GM23338 (cell line): ENCODE measurements around the gene SPRED2. TPM values are rescaled to one million over a fixed set of nuclear protein-coding genes. Genes with fewer than 3 reads are reported as not detected.

Source experiments
- ATAC-seq: fragments of 200-7000 bp; cut with Tn5 transposase; 3 replicates; pipeline ENCODE4 v1.9.1; 2020
- DNase-seq: peaks from one replicate; pipeline ENCODE4 v3.0.0-alpha.2; 2015; ENCODE audit warnings: low spot score
- H2AFZ ChIP-seq: fragments of 200-600 bp; sonication (generic); 2 replicates; pipeline ENCODE4 v1.8.0; 2016; ENCODE audit warnings: antibody characterized with exemption, mild to moderate bottlenecking, moderate library complexity
- H3F3A ChIP-seq: fragments of 200-600 bp; sonication (generic); replicated peaks from 2 replicates; pipeline ENCODE4 v1.8.0; 2017; ENCODE audit warnings: antibody characterized with exemption, mixed run types, low read depth
- H3K27ac ChIP-seq: fragments of 200-600 bp; sonication (generic); 2 replicates; pipeline ENCODE4 v1.6.1; 2016; ENCODE audit warnings: low read depth
- H3K27me3 ChIP-seq: fragments of 200-600 bp; sonication (generic); 2 replicates; pipeline ENCODE4 v1.8.0; 2016; ENCODE audit warnings: mild to moderate bottlenecking, mixed run types, moderate library complexity; ENCODE audit not compliant: insufficient read depth
- H3K36me3 ChIP-seq: fragments of 200-600 bp; sonication (generic); 2 replicates; pipeline ENCODE4 v1.8.0; 2016; ENCODE audit warnings: mild to moderate bottlenecking; ENCODE audit not compliant: insufficient read depth
- H3K4me1 ChIP-seq: fragments of 200-600 bp; sonication (generic); 2 replicates; pipeline ENCODE4 v1.8.0; 2016; ENCODE audit warnings: mild to moderate bottlenecking, moderate library complexity; ENCODE audit not compliant: insufficient read depth
- H3K4me2 ChIP-seq: fragments of 200-600 bp; sonication (generic); 2 replicates; pipeline ENCODE4 v1.7.1; 2017; ENCODE audit warnings: mixed run types
- H3K4me3 ChIP-seq: fragments of 200-600 bp; sonication (generic); 2 replicates; pipeline ENCODE4 v1.6.1; 2016; ENCODE audit warnings: mixed run types
- H3K79me2 ChIP-seq: fragments of 200-600 bp; sonication (generic); replicated peaks from 2 replicates; pipeline ENCODE4 v1.8.0; 2017; ENCODE audit warnings: mild to moderate bottlenecking; ENCODE audit not compliant: insufficient read depth
- H3K9me2 ChIP-seq: fragments of 200-600 bp; sonication (generic); 2 replicates; pipeline ENCODE4 v1.8.0; 2017; ENCODE audit not compliant: insufficient read depth
- H4K20me1 ChIP-seq: fragments of 200-600 bp; sonication (generic); replicated peaks from 2 replicates; pipeline ENCODE4 v1.8.0; 2017; ENCODE audit warnings: mild to moderate bottlenecking; ENCODE audit not compliant: insufficient read depth
- H3K27ac Mint-ChIP-seq: 2 replicates; pipeline ENCODE4 v1.8.0; 2020; ENCODE audit warnings: inconsistent platforms, mild to moderate bottlenecking, moderate library complexity, mixed read lengths
- H3K27me3 Mint-ChIP-seq: 3 replicates; pipeline ENCODE4 v1.8.0; 2022; ENCODE audit warnings: low read depth, mild to moderate bottlenecking, moderate library complexity, mixed read lengths, inconsistent platforms; ENCODE audit not compliant: insufficient read depth, poor library complexity
- H3K36me3 Mint-ChIP-seq: 3 replicates; pipeline ENCODE4 v1.8.0; 2021; ENCODE audit warnings: low read depth, mild to moderate bottlenecking, inconsistent platforms, moderate library complexity, mixed read lengths
- H3K4me1 Mint-ChIP-seq: 3 replicates; pipeline ENCODE4 v1.8.0; 2020; ENCODE audit warnings: mild to moderate bottlenecking, inconsistent platforms, mixed read lengths
- H3K4me3 Mint-ChIP-seq: 3 replicates; pipeline ENCODE4 v1.8.0; 2021; ENCODE audit warnings: moderate library complexity, mild to moderate bottlenecking, inconsistent platforms, mixed read lengths
- H3K9me3 Mint-ChIP-seq: 3 replicates; pipeline ENCODE4 v1.8.0; 2020; ENCODE audit warnings: moderate library complexity, mild to moderate bottlenecking, inconsistent platforms, mixed read lengths
- CREB1 ChIP-seq: fragments of 250-450 bp; sonication (Bioruptor Pico); IDR thresholded peaks from 2 replicates; pipeline ENCODE4 v1.5.0; 2020; ENCODE audit warnings: low read depth, mild to moderate bottlenecking, moderate library complexity
- EZH2 ChIP-seq: fragments of 200-600 bp; sonication (generic); IDR thresholded peaks from one replicate; pipeline ENCODE4 v1.8.0; 2017; ENCODE audit warnings: antibody characterized with exemption, mild to moderate bottlenecking, low read depth; ENCODE audit not compliant: unreplicated experiment
- EZH2phosphoT487 ChIP-seq: fragments of 200-600 bp; sonication (generic); IDR thresholded peaks from one replicate; pipeline ENCODE4 v1.8.1; 2018; ENCODE audit warnings: antibody characterized with exemption; ENCODE audit not compliant: unreplicated experiment
- JUNB ChIP-seq: IDR thresholded peaks from one replicate; pipeline ENCODE4 v1.6.1; 2016; ENCODE audit warnings: antibody characterized with exemption; ENCODE audit not compliant: unreplicated experiment
- NANOG ChIP-seq: IDR thresholded peaks from 2 replicates; pipeline ENCODE4 v1.6.1; 2016; ENCODE audit warnings: antibody characterized with exemption, borderline replicate concordance
- POLR2AphosphoS5 ChIP-seq: IDR thresholded peaks from 2 replicates; pipeline ENCODE4 v1.6.1; 2016; ENCODE audit warnings: antibody characterized with exemption, low read depth
- REST ChIP-seq: IDR thresholded peaks from one replicate; pipeline ENCODE4 v1.6.1; 2018; ENCODE audit warnings: antibody characterized with exemption; ENCODE audit not compliant: unreplicated experiment
- STAT1 ChIP-seq: IDR thresholded peaks from one replicate; pipeline ENCODE4 v1.6.1; 2016; ENCODE audit warnings: antibody characterized with exemption; ENCODE audit not compliant: unreplicated experiment
- ZNF114 ChIP-seq: fragments of 250-450 bp; sonication (Bioruptor Pico); IDR thresholded peaks from 2 replicates; pipeline ENCODE4 v1.5.0; 2020; ENCODE audit warnings: mild to moderate bottlenecking, moderate library complexity
- ZNF331 ChIP-seq: fragments of 250-450 bp; sonication (Bioruptor Pico); IDR thresholded peaks from 2 replicates; pipeline ENCODE4 v1.5.0; 2020; ENCODE audit warnings: low read depth, mild to moderate bottlenecking, moderate library complexity
- ZNF462 ChIP-seq: fragments of 250-450 bp; sonication (Bioruptor Pico); IDR thresholded peaks from 2 replicates; pipeline ENCODE4 v1.5.0; 2020; ENCODE audit warnings: mild to moderate bottlenecking, moderate library complexity
- polyA plus RNA-seq: library from polyadenylated mRNA; unstranded; fragments of >200 nt; fragmentation: Nextera tagmentation; extraction: Ambion mirVana; gene quantifications from 2 replicates; pipeline ENCODE4 v1.2.1, GENCODE V29; 2016
- total RNA-seq: library from RNA; depleted of rRNA; stranded (reverse); fragments of >200 nt; shearing (Covaris generic); gene quantifications from 2 replicates; pipeline ENCODE4 v1.2.3, GENCODE V29; 2014
- TF ChIP-seq, protein P1 (sequence below), 2 experiments: fragments of 200-600 bp in 1 of 2; sonication (generic) in 1 of 2; conservative IDR thresholded peaks; 2 replicates each; pipeline versions ENCODE4 v1.5.1 to v1.6.1; 2016 to 2017; ENCODE audit warnings: antibody characterized with exemption in 2 of 2, low read depth in 2 of 2, mild to moderate bottlenecking in 2 of 2, moderate library complexity in 1 of 2
- TF ChIP-seq, protein P2 (sequence below): IDR thresholded peaks from 2 replicates; pipeline ENCODE4 v1.6.1; 2016; ENCODE audit warnings: antibody characterized with exemption

The SPRED2 gene
- total and polyA plus RNA-seq, 2 experiments from 2014 or later = 8.7 to 13.0 TPM

- no peaks in the 10 kb centered on the region for H3F3A ChIP-seq
- DNase-seq (no peak), ATAC-seq (no peak)
- no peaks in the 10 kb centered on the region for H3K9me3 Mint-ChIP-seq
- no peak overlapping the region for H3K4me2 ChIP-seq
- H3K36me3 ChIP-seq = no peaks in the 10 kb centered on the region
- H3K4me3 ChIP-seq = no peak overlapping the region
- H4K20me1 ChIP-seq = peaks cover 40% of the 10 kb centered on the region
- H2AFZ ChIP-seq = no peak overlapping the region
- H3K27me3 Mint-ChIP-seq = peaks cover 7% of the 10 kb centered on the region
- H3K4me1 ChIP-seq = peaks cover 43% of the 10 kb centered on the region
- no peaks in the 10 kb centered on the region for H3K9me2 ChIP-seq
- no peak overlapping the region for H3K27ac Mint-ChIP-seq
- no peaks in the 10 kb centered on the region for H3K27me3 ChIP-seq
- no peak overlapping the region for H3K27ac ChIP-seq
- peaks cover 58% of the 10 kb centered on the region for H3K4me1 Mint-ChIP-seq
- no peak for TF ChIP-seq ZNF462
- TF ChIP-seq EZH2 = no peak
- TF ChIP-seq CREB1 (CRISPR knock-in tag) = no peak
- no peak for TF ChIP-seq ZNF331 (CRISPR knock-in tag)
- no peak for TF ChIP-seq STAT1
- no peak for TF ChIP-seq REST
- TF ChIP-seq NANOG = no peak
- no peak for TF ChIP-seq JUNB
- TF ChIP-seq, protein P1, sequence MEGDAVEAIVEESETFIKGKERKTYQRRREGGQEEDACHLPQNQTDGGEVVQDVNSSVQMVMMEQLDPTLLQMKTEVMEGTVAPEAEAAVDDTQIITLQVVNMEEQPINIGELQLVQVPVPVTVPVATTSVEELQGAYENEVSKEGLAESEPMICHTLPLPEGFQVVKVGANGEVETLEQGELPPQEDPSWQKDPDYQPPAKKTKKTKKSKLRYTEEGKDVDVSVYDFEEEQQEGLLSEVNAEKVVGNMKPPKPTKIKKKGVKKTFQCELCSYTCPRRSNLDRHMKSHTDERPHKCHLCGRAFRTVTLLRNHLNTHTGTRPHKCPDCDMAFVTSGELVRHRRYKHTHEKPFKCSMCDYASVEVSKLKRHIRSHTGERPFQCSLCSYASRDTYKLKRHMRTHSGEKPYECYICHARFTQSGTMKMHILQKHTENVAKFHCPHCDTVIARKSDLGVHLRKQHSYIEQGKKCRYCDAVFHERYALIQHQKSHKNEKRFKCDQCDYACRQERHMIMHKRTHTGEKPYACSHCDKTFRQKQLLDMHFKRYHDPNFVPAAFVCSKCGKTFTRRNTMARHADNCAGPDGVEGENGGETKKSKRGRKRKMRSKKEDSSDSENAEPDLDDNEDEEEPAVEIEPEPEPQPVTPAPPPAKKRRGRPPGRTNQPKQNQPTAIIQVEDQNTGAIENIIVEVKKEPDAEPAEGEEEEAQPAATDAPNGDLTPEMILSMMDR (conservative IDR thresholded peaks at IDR 0.05; ENCODE audit: low read depth in 2 of 2) = no peak
- TF ChIP-seq POLR2AphosphoS5 = no peak
- TF ChIP-seq, protein P2, sequence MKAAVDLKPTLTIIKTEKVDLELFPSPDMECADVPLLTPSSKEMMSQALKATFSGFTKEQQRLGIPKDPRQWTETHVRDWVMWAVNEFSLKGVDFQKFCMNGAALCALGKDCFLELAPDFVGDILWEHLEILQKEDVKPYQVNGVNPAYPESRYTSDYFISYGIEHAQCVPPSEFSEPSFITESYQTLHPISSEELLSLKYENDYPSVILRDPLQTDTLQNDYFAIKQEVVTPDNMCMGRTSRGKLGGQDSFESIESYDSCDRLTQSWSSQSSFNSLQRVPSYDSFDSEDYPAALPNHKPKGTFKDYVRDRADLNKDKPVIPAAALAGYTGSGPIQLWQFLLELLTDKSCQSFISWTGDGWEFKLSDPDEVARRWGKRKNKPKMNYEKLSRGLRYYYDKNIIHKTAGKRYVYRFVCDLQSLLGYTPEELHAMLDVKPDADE = no peak
- no peak for TF ChIP-seq EZH2phosphoT487
- TF ChIP-seq ZNF114 (CRISPR knock-in tag) = no peak
- no peak overlapping the region for H3K4me3 Mint-ChIP-seq
- peaks cover 57% of the 10 kb centered on the region for H3K79me2 ChIP-seq
- H3K36me3 Mint-ChIP-seq = no peaks in the 10 kb centered on the region
Measured at GRCh38 chr2:65407240-65407639, 25.2 kb downstream of the SPRED2 start.
